HEK293T (cell line): Measurements from ENCODE around the gene RBBP8NL.

Source experiments
- PKNOX1 ChIP-seq: fragments of 450-650 bp; IDR thresholded peaks from 2 replicates; pipeline ENCODE4 v1.6.1; 2016
- SP1 ChIP-seq: fragments of 450-650 bp; IDR thresholded peaks from 2 replicates; pipeline ENCODE4 v1.6.1; 2017

DNA sequence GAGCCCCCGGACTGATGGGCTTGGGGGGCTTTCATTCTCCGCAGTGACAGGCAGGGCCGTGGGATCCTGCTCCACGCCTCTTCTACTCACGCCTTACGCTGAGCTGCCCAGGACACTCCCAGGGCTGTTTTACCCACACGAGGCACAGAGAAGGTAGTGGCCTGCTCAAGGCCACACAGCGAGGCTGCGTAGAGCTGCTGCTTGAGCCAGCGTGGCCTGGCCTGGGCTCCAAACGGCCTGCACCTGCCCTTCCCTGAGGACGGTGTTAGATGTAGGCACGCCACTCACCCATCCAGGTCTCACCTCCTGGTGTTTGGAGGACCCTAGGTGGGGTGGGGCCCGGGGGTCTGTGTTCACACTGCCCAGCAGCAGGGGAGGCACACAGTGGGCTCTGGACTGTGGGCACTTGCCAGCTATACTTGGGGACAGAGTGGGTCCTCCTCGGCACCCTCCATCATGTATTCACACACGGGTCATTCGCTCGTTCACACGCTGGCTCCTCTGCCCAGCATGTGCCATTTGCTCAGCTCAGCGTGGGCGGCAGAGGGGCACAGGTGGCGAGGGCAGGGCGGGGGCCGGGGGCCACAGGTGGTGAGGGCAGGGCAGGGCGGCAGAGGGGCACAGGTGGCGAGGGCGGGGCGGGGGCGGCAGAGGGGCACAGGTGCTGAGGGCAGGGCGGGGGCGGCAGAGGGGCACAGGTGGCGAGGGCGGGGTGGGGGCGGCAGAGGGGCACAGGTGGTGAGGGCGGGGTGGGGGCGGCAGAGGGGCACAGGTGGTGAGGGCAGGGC, 18.4 kb upstream of the RBBP8NL start:
- no peak for TF ChIP-seq PKNOX1
- TF ChIP-seq SP1 = no peak
